ENCODE measurements around the gene SNAP47.

The SNAP47 gene

DNA sequence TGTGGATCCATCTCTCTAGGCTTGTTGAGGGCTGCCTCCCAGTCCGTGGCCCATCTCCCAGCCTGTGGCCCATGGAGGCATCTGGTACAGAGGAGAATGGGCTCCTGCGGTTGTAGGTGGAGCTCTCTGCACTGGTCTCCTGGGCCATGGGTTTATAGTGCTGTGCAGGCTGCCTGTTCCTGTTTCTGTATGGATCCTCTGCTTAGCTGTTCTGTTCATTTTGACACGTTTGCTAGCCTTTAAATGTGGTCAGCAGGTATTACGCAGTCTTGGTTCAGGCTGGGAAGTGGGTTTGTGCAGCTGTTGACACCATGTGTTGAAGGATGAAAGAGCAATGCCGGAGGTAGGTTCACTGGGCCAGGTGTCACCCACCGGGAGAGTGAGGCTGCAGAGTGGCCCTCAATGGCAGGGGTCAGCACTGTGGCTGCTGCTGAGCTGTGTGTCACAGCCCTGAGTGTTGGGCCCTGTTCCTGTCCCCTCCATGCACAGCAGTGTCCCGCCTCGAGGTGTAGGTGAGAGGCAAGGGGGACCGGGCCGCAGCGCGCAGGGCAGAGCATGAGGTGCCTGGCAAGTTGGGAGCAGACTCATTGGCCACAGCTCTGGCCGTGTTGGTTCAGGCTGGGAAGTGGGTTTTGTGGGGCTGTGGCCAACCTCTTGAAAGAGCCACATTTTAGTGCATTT, 39.0 kb downstream of the SNAP47 start:
- H2AFZ ChIP-seq (ENCODE audit: low read depth), result no peak overlapping the region
- H3K4me2 ChIP-seq, result no peak overlapping the region
- H3K79me2 ChIP-seq (ENCODE audit: insufficient read depth, low read depth), result no peaks in the 10 kb centered on the region
- no peaks in the 10 kb centered on the region for H4K20me1 ChIP-seq (ENCODE audit: insufficient read depth)
- no peak overlapping the region for H3K9ac ChIP-seq
- TF ChIP-seq, protein P1, sequence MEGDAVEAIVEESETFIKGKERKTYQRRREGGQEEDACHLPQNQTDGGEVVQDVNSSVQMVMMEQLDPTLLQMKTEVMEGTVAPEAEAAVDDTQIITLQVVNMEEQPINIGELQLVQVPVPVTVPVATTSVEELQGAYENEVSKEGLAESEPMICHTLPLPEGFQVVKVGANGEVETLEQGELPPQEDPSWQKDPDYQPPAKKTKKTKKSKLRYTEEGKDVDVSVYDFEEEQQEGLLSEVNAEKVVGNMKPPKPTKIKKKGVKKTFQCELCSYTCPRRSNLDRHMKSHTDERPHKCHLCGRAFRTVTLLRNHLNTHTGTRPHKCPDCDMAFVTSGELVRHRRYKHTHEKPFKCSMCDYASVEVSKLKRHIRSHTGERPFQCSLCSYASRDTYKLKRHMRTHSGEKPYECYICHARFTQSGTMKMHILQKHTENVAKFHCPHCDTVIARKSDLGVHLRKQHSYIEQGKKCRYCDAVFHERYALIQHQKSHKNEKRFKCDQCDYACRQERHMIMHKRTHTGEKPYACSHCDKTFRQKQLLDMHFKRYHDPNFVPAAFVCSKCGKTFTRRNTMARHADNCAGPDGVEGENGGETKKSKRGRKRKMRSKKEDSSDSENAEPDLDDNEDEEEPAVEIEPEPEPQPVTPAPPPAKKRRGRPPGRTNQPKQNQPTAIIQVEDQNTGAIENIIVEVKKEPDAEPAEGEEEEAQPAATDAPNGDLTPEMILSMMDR (conservative IDR thresholded peaks at IDR 0.05; ENCODE audit: low read depth, low read length), result no peak
- H3K36me3 ChIP-seq (ENCODE audit: insufficient read depth), result 0 out of 2 replicates have a peak, but pooled peaks cover 3% of the 10 kb centered on the region
- no peak overlapping the region for H3K27ac ChIP-seq
- no peak overlapping the region for H3K4me3 ChIP-seq (IDR thresholded peaks at IDR 0.05; ENCODE audit: insufficient read depth, low read depth, low read length)
- no peaks in the 10 kb centered on the region for H3K27me3 ChIP-seq (ENCODE audit: insufficient read depth, low read depth)
- no peaks in the 10 kb centered on the region for H3K4me1 ChIP-seq (ENCODE audit: low read depth, poor library complexity, severe bottlenecking)

DNA sequence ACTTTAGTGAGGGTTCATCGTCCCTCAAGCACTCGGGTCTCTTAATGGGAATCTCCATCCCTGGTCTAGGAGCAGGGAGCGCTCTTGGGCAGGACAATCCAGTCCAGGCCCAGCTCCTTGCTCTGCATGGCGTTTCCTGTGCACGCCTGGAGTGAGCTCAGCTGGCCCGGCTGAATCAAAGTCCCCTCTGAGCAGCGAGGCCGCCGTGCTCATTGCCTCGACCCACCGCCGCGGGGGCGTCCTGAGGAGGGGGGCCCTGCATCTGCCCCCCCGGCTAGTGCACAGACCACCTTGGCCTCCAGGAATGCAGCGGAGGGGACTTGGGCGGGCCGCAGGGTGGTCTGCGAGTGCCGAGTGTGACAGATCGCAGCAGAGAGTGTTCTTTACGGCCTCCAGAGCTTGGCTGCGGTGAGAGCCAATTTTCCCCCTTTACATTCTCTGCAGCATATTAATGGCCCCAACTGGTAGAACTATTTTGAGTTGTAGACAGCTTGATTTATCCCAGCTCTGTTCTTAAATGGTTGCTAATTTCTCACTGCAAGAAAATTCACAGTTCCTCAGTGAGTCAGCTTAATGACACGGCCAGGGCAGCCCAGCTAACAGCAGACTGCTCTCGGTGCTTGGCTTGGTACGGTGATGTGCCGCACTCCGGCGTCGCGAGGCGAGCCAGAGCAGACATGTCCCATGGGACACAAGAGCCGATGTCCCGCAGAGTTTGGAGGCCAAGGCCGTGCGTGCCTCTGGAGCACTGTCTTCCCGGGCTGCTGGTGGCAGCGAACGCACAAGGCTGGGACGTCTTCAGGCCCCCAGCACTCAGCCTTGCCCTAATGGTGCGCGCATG, 39.8 kb downstream of the SNAP47 start:
- no peaks in the 10 kb centered on the region for H4K20me1 ChIP-seq (ENCODE audit: insufficient read depth)
- H3K4me2 ChIP-seq, result no peak overlapping the region
- no peak overlapping the region for H2AFZ ChIP-seq (ENCODE audit: low read depth)
- H3K4me3 ChIP-seq (IDR thresholded peaks at IDR 0.05; ENCODE audit: insufficient read depth, low read depth, low read length), result no peak overlapping the region
- H3K27ac ChIP-seq, result no peak overlapping the region
- no peak overlapping the region for H3K9ac ChIP-seq
- no peaks in the 10 kb centered on the region for H3K27me3 ChIP-seq (ENCODE audit: insufficient read depth, low read depth)
- TF ChIP-seq, protein P1 (conservative IDR thresholded peaks at IDR 0.05; ENCODE audit: low read depth, low read length), result no peak
- 0 out of 2 replicates have a peak, but pooled peaks cover 3% of the 10 kb centered on the region for H3K36me3 ChIP-seq (ENCODE audit: insufficient read depth)
- no peaks in the 10 kb centered on the region for H3K79me2 ChIP-seq (ENCODE audit: insufficient read depth, low read depth)
- no peaks in the 10 kb centered on the region for H3K4me1 ChIP-seq (ENCODE audit: low read depth, poor library complexity, severe bottlenecking)

DNA sequence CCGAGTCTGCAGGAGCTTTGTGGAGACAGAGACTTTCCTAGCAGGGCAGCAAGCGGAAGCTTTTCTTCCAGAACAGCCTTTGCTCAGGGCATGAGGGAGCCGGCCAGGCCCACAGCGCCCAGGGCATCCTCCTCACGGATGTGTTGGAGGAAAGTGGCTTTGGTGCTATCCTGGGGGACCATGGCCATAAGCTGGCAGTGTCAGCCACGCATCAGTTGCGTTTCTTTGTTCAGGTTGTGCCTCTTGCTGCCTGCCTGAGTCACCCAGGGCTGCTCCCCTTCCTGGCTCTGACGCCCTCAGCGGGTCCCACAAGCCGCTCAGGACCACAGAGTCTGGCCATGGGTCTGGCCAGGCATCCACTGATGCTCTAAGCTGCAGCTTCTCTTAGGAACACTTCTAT, 40.6 kb downstream of the SNAP47 start:
- Histone ChIP-seq H3K4me3 (IDR thresholded peaks at IDR 0.05; ENCODE audit: insufficient read depth, low read depth, low read length) (no peak overlapping the region), H3K4me2 (no peak overlapping the region), H3K27me3 (ENCODE audit: insufficient read depth, low read depth) (no peaks in the 10 kb centered on the region), H3K27ac (no peak overlapping the region), H3K79me2 (ENCODE audit: insufficient read depth, low read depth) (no peaks in the 10 kb centered on the region), H3K9ac (no peak overlapping the region), H3K4me1 (ENCODE audit: low read depth, poor library complexity, severe bottlenecking) (no peaks in the 10 kb centered on the region), H3K36me3 (ENCODE audit: insufficient read depth) (0 out of 2 replicates have a peak, but pooled peaks cover 3% of the 10 kb centered on the region), H4K20me1 (ENCODE audit: insufficient read depth) (no peaks in the 10 kb centered on the region), H2AFZ (ENCODE audit: low read depth) (no peak overlapping the region)
- TF ChIP-seq, protein P1 (conservative IDR thresholded peaks at IDR 0.05; ENCODE audit: low read depth, low read length), result no peak

GRCh38 chr1:227776331-227776771, 41.1 kb downstream of the SNAP47 start:
- H3K4me1 ChIP-seq (ENCODE audit: low read depth, poor library complexity, severe bottlenecking), result no peaks in the 10 kb centered on the region
- H3K4me3 ChIP-seq (IDR thresholded peaks at IDR 0.05; ENCODE audit: insufficient read depth, low read depth, low read length), result no peak overlapping the region
- no peak overlapping the region for H2AFZ ChIP-seq (ENCODE audit: low read depth)
- H3K9ac ChIP-seq, result no peak overlapping the region
- no peaks in the 10 kb centered on the region for H3K79me2 ChIP-seq (ENCODE audit: insufficient read depth, low read depth)
- TF ChIP-seq, protein P1 (conservative IDR thresholded peaks at IDR 0.05; ENCODE audit: low read depth, low read length), result no peak
- no peak overlapping the region for H3K4me2 ChIP-seq
- no peak overlapping the region for H3K27ac ChIP-seq
- H4K20me1 ChIP-seq (ENCODE audit: insufficient read depth), result no peaks in the 10 kb centered on the region
- H3K27me3 ChIP-seq (ENCODE audit: insufficient read depth, low read depth), result no peaks in the 10 kb centered on the region
- H3K36me3 ChIP-seq (ENCODE audit: insufficient read depth), result 0 out of 2 replicates have a peak, but pooled peaks cover 3% of the 10 kb centered on the region
